ENCODE results near the gene CDH20. TPM values are rescaled to one million over a fixed set of nuclear protein-coding genes. Genes with fewer than 3 reads are reported as not detected.

CDH20 gene
- not detected for total RNA-seq

GRCh38 chr18:61333271-61333745, at the start of gene CDH20:
TSS of gene CDH20 (plus strand) at chr18:61333430.
- ATAC-seq (no peak), DNase-seq (no peak)
- H3K27me3 Mint-ChIP-seq (ENCODE audit: low read depth), result peaks cover 24% of the 10 kb centered on the region
- H3K27ac Mint-ChIP-seq, result no peak within 1 kb of the TSS
- no peaks in the 10 kb centered on the region for H3K36me3 Mint-ChIP-seq (ENCODE audit: low read depth)
- H3K4me3 Mint-ChIP-seq, result no peak within 1 kb of the TSS
- H3K4me1 Mint-ChIP-seq (ENCODE audit: low read depth), result no peaks in the 10 kb centered on the region
- H3K9me3 Mint-ChIP-seq (ENCODE audit: insufficient read depth), result no peaks in the 10 kb centered on the region
- CTCF ChIA-PET, result no interaction called here
- POLR2A ChIA-PET, result no interaction called here

- DNase-seq, result no peak
- Mint-ChIP-seq H3K36me3 (ENCODE audit: low read depth) (no peaks in the 10 kb centered on the region), H3K27ac (no peak overlapping the region), H3K27me3 (ENCODE audit: low read depth) (no peaks in the 10 kb centered on the region), H3K4me3 (no peak overlapping the region), H3K4me1 (ENCODE audit: low read depth) (no peaks in the 10 kb centered on the region), H3K9me3 (ENCODE audit: insufficient read depth) (peaks cover 4% of the 10 kb centered on the region)
- CTCF ChIA-PET, result no interaction called here
- POLR2A ChIA-PET, result no interaction called here
- ATAC-seq, result no peak
These were observed 49.2 kb upstream of the CDH20 start for GRCh38 chr18:61284039-61284438.

- Mint-ChIP-seq H3K4me3 (no peak overlapping the region), H3K4me1 (ENCODE audit: low read depth) (no peaks in the 10 kb centered on the region), H3K36me3 (ENCODE audit: low read depth) (no peaks in the 10 kb centered on the region), H3K9me3 (ENCODE audit: insufficient read depth) (peaks cover 4% of the 10 kb centered on the region), H3K27ac (no peak overlapping the region), H3K27me3 (ENCODE audit: low read depth) (no peaks in the 10 kb centered on the region)
- POLR2A ChIA-PET, result no interaction called here
- ATAC-seq (no peak), DNase-seq (no peak)
- CTCF ChIA-PET, result interaction anchor here (0.9 kb wide), 1 partner anchor 196 kb away, joined by 3 read pairs; no protein-coding TSS in a partner anchor
These were observed 47.5 kb upstream of the CDH20 start for GRCh38 chr18:61285777-61286176.

GRCh38 chr18:61286867-61287266, 46.4 kb upstream of the CDH20 start:
- H3K9me3 Mint-ChIP-seq (ENCODE audit: insufficient read depth), result no peaks in the 10 kb centered on the region
- H3K27ac Mint-ChIP-seq, result no peak overlapping the region
- no peaks in the 10 kb centered on the region for H3K27me3 Mint-ChIP-seq (ENCODE audit: low read depth)
- ChIA-PET CTCF (no interaction called here), POLR2A (no interaction called here)
- DNase-seq, result no peak
- no peaks in the 10 kb centered on the region for H3K4me1 Mint-ChIP-seq (ENCODE audit: low read depth)
- H3K36me3 Mint-ChIP-seq (ENCODE audit: low read depth), result no peaks in the 10 kb centered on the region
- no peak overlapping the region for H3K4me3 Mint-ChIP-seq
- ATAC-seq, result no peak

- H3K27me3 Mint-ChIP-seq (ENCODE audit: low read depth), result no peaks in the 10 kb centered on the region
- H3K9me3 Mint-ChIP-seq (ENCODE audit: insufficient read depth), result no peaks in the 10 kb centered on the region
- no peak overlapping the region for H3K27ac Mint-ChIP-seq
- no peak overlapping the region for H3K4me3 Mint-ChIP-seq
- ChIA-PET CTCF (no interaction called here), POLR2A (no interaction called here)
- no peaks in the 10 kb centered on the region for H3K36me3 Mint-ChIP-seq (ENCODE audit: low read depth)
- no peaks in the 10 kb centered on the region for H3K4me1 Mint-ChIP-seq (ENCODE audit: low read depth)
- DNase-seq (no peak), ATAC-seq (no peak)
These were observed 42.6 kb upstream of the CDH20 start for GRCh38 chr18:61290616-61291015.

- Mint-ChIP-seq H3K9me3 (ENCODE audit: insufficient read depth) (no peaks in the 10 kb centered on the region), H3K36me3 (ENCODE audit: low read depth) (no peaks in the 10 kb centered on the region), H3K4me3 (no peak overlapping the region), H3K4me1 (ENCODE audit: low read depth) (no peaks in the 10 kb centered on the region), H3K27me3 (ENCODE audit: low read depth) (no peaks in the 10 kb centered on the region), H3K27ac (no peak overlapping the region)
- CTCF ChIA-PET, result interaction anchor here (1.0 kb wide), 1 partner anchor 210 kb away, joined by 3 read pairs; no protein-coding TSS in a partner anchor
- no peak for ATAC-seq
- POLR2A ChIA-PET, result no interaction called here
- DNase-seq, result no peak
These were observed 40.8 kb upstream of the CDH20 start for GRCh38 chr18:61292280-61293035.

GRCh38 chr18:61295153-61295552, 38.1 kb upstream of the CDH20 start:
- H3K4me3 Mint-ChIP-seq, result no peak overlapping the region
- no peaks in the 10 kb centered on the region for H3K4me1 Mint-ChIP-seq (ENCODE audit: low read depth)
- ATAC-seq (no peak), DNase-seq (no peak)
- H3K9me3 Mint-ChIP-seq (ENCODE audit: insufficient read depth), result no peaks in the 10 kb centered on the region
- H3K36me3 Mint-ChIP-seq (ENCODE audit: low read depth), result no peaks in the 10 kb centered on the region
- no peak overlapping the region for H3K27ac Mint-ChIP-seq
- CTCF ChIA-PET, result no interaction called here
- H3K27me3 Mint-ChIP-seq (ENCODE audit: low read depth), result no peaks in the 10 kb centered on the region
- POLR2A ChIA-PET, result no interaction called here

- CTCF ChIA-PET, result no interaction called here
- H3K27ac Mint-ChIP-seq, result no peak overlapping the region
- no peaks in the 10 kb centered on the region for H3K27me3 Mint-ChIP-seq (ENCODE audit: low read depth)
- H3K36me3 Mint-ChIP-seq (ENCODE audit: low read depth), result no peaks in the 10 kb centered on the region
- POLR2A ChIA-PET, result no interaction called here
- no peaks in the 10 kb centered on the region for H3K4me1 Mint-ChIP-seq (ENCODE audit: low read depth)
- ATAC-seq, result no peak
- peaks cover 5% of the 10 kb centered on the region for H3K9me3 Mint-ChIP-seq (ENCODE audit: insufficient read depth)
- H3K4me3 Mint-ChIP-seq, result no peak overlapping the region
- no peak for DNase-seq
These were observed 25.2 kb upstream of the CDH20 start for GRCh38 chr18:61308004-61308403.

- Mint-ChIP-seq H3K36me3 (ENCODE audit: low read depth) (no peaks in the 10 kb centered on the region), H3K4me3 (no peak overlapping the region), H3K27me3 (ENCODE audit: low read depth) (no peaks in the 10 kb centered on the region), H3K27ac (no peak overlapping the region), H3K9me3 (ENCODE audit: insufficient read depth) (peaks cover 5% of the 10 kb centered on the region), H3K4me1 (ENCODE audit: low read depth) (no peaks in the 10 kb centered on the region)
- CTCF ChIA-PET, result no interaction called here
- ATAC-seq (no peak), DNase-seq (no peak)
- POLR2A ChIA-PET, result no interaction called here
These were observed 24.3 kb upstream of the CDH20 start for GRCh38 chr18:61308795-61309393.

GRCh38 chr18:61322265-61322873, 10.9 kb upstream of the CDH20 start:
- Mint-ChIP-seq H3K27ac (no peak overlapping the region), H3K4me1 (ENCODE audit: low read depth) (no peaks in the 10 kb centered on the region), H3K4me3 (no peak overlapping the region), H3K36me3 (ENCODE audit: low read depth) (no peaks in the 10 kb centered on the region), H3K27me3 (ENCODE audit: low read depth) (no peaks in the 10 kb centered on the region), H3K9me3 (ENCODE audit: insufficient read depth) (no peaks in the 10 kb centered on the region)
- ChIA-PET POLR2A (no interaction called here), CTCF (interaction anchor here (0.7 to 4.1 kb wide), 4 partner anchors 18 to 809 kb away, joined by 3 to 33 read pairs (median 4); no protein-coding TSS in a partner anchor)
- peak; percentile 54 for DNase-seq
- peak; percentile 74 for ATAC-seq

- no peak overlapping the region for H3K4me3 Mint-ChIP-seq
- ATAC-seq (no peak), DNase-seq (no peak)
- ChIA-PET POLR2A (no interaction called here), CTCF (interaction anchor here (4.1 kb wide), 1 partner anchor 178 kb away, joined by 33 read pairs; no protein-coding TSS in a partner anchor)
- H3K27me3 Mint-ChIP-seq (ENCODE audit: low read depth), result no peaks in the 10 kb centered on the region
- H3K4me1 Mint-ChIP-seq (ENCODE audit: low read depth), result no peaks in the 10 kb centered on the region
- H3K36me3 Mint-ChIP-seq (ENCODE audit: low read depth), result no peaks in the 10 kb centered on the region
- no peaks in the 10 kb centered on the region for H3K9me3 Mint-ChIP-seq (ENCODE audit: insufficient read depth)
- H3K27ac Mint-ChIP-seq, result no peak overlapping the region
These were observed 9.3 kb upstream of the CDH20 start for GRCh38 chr18:61323951-61324350.

- DNase-seq, result no peak
- no peaks in the 10 kb centered on the region for H3K4me1 Mint-ChIP-seq (ENCODE audit: low read depth)
- no peaks in the 10 kb centered on the region for H3K9me3 Mint-ChIP-seq (ENCODE audit: insufficient read depth)
- H3K27me3 Mint-ChIP-seq (ENCODE audit: low read depth), result peaks cover 2% of the 10 kb centered on the region
- no peak overlapping the region for H3K4me3 Mint-ChIP-seq
- no peaks in the 10 kb centered on the region for H3K36me3 Mint-ChIP-seq (ENCODE audit: low read depth)
- no peak for ATAC-seq
- ChIA-PET CTCF (no interaction called here), POLR2A (no interaction called here)
- H3K27ac Mint-ChIP-seq, result no peak overlapping the region
These were observed 6.8 kb upstream of the CDH20 start for GRCh38 chr18:61326407-61326806.
